HTERT RPE-1 (cell line): Measurements from ENCODE around the gene B4GALNT4.
"Not testable (repeated sequence)": the region's sequence is repeated elsewhere in the genome, so short reads cannot be mapped to it uniquely, and the experiment has no call there.

Experiments used
- in situ Hi-C: fragments of 300-500 bp; cut with MboI; formaldehyde crosslinking; loops from 4 replicates; pipeline ENCODE4 v1.14.3; 2020; ENCODE audit warnings: low sequenced_read_pairs

The B4GALNT4 gene

DNA sequence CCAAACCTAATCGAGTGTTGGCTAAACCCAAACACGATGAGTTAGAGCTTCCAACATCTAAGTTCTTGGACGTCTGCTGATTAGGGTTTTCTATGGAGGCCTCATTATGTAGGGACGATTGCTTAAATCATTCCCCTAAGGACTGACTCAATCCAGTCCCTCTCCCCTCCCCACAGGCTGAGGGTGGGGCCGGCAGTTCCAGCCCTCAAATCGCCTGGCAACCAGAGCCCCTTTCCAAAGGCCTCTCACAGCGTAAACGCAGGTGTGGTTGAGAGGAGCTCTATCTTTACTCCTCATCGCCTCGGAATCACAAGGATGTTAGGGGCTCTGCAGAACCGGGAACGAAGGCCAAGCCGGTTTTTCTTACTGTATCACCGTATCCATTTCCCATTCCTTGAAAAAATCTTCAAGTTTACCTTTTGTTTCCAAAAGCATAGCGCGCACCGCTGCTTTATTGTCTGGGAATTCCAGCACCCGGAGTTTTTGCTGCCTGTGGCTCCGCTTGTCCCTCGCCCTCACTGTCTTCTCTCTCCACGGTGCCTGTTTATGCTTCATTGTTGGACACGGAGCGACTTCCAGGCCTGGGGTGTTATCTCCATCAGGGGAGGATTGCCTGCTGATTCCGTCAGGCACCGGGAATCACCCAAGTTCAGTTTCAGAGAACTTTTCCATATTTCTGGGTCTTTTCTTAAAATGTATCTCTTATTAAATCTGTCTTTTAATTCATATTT, 34.9 kb upstream of the B4GALNT4 start:
- in situ Hi-C loops = no loop called here

DNA sequence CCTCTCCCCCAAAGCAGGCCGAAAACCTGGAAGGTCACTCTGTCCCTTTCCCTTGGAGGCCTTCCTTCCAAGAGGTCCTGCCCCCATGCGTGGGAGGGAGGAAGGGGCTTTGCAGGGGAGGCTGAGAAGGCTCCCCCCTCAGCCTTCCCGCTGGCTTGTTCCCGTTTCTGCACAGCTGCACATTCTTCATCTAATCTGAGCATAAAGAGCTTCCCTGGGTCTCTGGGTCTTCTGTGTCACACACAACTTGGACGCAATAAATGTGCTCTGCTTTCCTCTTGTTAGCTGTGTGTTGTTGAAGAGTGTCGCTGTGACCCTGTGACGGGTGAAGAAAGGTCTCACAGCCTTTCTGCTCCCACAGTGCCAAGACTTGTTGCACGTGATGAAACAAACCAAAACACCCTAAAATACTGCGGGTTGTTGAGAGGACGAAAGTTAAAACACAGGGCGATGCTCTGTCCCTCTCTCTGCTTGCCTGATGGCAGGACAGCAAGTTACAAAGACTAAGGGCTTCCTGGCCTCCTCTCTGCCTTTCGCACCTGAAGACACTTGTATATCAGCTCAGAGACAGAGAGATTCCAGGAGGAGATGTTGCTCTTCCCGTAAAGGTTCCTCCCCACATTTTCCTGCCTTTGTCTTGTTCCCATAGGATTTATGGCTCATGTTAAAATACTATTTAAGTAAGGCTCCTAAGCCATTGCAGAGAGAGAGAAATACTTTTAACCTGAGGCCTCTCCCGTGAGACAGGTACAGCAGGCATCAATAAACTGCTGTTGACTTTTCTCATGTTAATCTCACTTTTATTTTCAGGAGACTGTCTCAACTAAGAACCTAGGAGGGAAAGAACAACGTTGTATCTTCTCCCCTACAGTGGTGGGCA, 33.3 kb upstream of the B4GALNT4 start:
- in situ Hi-C loops = no loop called here

DNA sequence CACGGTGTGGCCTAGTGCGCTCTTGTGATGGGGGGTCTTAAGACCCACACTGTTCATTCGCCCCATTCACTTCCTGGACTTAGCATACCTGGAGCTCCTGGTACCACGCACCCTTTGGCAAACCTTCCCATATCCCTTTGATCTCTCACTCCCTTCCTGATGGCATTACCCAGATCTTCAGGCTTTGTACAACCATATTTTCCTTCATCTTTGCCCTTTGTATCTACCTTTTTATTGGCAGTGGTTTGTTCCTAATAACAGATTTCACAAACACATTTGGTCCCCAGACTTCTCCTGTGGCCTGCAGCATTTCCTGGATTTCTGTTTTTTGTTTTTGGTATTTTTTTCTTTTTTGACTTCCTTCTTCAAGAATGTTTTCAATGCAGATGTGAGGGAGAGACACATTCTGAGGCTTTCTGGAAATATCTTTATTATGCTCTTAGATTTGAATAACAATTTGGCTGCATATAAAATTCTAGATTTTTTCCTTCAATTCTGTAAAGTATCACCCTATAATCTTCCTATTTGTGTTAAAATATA, 32.6 kb upstream of the B4GALNT4 start:
- in situ Hi-C loops = no loop called here

DNA sequence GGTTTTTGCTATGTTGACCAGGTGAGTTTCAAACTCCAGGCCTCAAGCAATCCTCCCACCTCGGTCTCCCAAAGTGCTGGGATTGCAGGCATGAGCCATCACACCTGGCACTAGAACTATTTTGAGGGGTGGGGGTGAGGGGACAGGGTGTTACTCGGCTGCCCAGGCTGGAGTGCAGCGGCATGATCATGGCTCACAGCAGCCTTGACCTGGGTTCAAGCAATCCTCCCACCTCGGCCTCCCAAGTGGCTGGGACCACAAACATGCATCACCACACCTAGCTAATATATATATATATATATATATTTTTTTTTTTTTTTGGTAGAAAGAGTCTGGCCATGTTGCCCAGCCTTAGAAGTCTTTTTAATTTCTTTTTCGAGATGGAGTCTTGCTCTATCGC, 31.6 kb upstream of the B4GALNT4 start:
- in situ Hi-C loops = no loop called here

DNA sequence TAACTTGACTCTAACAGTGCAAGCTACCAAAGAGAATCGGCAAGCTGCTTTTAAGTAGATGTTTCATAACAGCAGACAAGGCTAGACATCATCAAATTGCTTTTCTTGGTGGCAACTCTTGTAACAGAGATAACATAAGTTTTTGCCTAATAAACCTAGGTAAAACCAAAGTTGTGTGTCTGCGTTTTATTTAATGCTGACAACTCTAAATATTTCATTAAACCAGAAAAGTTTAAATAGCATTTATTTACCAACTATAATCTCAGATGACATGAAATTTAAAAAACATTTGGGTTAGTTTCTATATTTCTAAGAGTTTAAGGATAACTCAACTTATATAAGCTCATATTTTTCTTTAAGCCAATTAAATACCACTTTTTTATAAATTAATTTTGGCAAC, 29.3 kb upstream of the B4GALNT4 start:
- in situ Hi-C loops = no loop called here

DNA sequence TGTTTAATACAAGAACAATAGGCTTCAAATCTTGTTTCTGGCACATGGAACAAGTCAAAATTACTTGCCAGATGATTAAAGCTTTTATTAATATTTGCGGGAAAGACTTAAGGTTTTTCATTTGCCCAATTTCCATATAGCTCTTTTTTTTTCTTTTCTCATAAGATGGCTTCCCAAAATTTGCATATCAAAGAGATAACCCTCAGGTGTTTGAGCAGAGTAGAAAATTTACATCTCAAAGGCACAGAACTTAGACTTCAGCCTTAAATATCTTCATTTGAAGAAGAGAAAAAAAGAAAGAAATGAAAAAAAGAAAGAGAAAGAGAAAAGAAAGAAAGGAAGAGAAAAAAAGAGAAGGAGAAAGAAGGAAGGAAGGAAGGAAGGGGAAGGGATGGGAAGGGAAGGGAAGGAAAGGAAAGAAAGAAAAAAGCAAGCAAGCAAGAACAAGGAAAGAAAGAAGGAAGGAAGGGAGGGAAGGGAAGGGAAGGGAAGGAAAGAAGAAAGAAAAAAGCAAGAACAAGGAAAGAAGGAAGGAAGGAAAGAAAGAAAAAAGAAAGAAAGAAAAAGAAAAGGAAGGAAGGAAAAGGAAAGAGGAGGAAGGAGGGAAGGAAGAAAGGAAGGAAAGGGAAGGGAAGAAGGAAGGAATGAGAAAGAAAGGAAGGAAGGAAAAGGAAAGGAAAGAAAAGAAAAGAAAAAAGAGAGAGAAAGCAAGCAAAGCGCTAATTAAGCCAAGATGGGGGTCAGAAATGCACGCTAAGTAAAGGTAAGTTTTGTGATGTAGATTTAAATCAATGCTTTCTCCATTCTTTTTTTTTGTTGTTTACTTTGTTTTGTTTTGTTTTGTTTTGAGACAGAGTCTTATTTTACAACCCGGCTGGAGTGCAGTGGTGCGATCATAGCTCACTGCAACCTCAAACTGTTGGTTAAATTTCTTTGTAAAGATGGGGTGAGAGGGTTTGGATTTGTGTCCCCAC, 28.5 kb upstream of the B4GALNT4 start:
- in situ Hi-C loops = no loop called here

DNA sequence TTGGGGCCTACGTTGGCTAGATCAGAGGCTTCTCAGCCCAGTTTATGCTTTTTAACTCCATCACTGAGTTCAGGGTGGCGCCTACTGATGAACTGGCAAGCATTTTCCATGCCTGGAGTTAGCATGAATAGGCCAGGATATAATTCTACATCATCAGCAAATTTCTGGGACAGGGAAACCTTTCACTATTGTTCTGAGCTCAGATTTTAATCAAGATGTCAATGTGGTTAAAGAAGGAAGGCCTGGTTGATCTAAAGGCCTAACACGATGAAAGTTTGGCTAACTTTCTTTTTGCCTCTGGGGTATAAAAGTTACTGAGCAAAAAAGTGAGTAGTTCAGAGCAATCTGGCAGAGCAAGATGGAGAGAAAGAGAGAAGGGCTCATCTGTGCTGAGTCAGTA, 27.0 kb upstream of the B4GALNT4 start:
- in situ Hi-C loops = no loop called here

DNA sequence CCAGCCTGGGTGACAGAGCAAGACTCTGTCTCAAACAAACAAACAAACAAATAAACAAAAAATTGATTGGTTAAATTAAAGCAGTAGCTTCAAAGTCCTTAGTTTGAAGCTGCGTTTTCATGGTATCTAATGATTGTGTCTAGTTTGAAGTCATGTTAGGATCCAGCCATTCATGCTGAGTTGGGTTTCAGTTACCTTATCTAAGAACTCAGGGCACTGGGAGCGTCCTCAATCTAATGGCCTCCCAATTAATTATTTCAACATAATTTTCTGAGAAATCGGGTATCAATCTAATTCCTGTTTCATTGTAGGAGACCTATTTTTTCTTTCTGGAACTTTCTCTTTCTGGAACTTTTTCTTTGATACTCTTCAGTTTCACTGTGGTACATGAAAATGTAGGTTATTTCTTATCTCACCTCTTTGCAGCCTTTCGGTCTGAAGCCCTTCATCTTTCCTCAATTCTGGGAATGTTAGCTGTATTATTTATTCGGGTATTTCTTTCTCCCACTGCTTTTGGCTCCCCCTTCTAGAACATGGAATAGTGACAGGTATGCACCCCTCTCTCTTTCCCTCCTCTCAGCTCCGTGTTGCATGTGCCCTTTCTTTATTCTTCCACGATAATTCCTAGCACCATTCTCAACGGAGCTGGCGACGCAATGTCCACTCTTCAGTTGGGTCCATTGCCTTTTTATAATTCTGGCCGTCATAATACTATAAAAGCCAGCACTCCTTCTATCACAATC, 24.3 kb upstream of the B4GALNT4 start:
- in situ Hi-C loops = no loop called here

DNA sequence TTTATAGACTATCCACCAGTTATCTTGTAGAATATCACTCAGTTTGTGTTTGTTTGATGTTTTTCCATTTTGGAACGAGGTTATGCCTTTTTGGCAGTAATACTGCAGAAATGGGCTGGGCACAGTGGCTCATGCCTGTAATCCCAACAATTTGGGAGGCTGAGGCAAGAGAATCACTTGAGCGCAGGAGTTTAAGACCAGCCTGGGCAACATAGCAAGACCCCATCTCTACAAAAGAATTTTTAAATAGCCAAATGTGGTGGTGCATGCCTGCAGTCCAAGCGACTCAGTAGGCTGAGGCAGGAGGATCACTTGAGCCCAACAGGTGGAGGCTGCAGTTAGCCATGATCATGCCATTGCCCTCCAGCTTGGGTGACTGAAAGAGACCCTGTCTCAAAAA, 22.8 kb upstream of the B4GALNT4 start:
- in situ Hi-C loops = no loop called here

DNA sequence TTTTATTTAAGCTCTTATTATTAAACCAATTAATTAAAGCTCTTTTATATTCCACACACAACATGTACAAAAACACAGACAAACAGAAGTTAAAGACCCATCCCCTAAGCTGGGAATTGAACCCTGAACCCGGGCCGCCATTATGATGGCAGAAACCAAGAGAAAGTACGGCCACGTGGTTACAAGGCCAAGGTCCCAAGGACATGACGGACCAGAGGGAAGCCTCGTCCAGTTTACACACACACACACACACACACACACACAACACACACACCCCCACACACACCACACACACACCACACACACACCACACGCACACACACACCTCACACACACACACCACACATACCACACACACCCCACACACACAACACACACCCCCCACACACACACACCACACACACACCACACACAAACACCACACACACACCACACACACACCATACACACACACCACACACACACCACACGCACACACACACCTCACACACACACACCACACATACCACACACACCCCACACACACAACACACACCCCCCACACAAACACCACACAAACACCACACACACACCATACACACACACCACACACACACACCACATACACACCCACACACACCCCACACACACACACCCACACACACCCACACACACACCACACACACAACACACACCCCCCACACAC, 19.9 kb upstream of the B4GALNT4 start:
- in situ Hi-C loops = not testable (repeated sequence)

DNA sequence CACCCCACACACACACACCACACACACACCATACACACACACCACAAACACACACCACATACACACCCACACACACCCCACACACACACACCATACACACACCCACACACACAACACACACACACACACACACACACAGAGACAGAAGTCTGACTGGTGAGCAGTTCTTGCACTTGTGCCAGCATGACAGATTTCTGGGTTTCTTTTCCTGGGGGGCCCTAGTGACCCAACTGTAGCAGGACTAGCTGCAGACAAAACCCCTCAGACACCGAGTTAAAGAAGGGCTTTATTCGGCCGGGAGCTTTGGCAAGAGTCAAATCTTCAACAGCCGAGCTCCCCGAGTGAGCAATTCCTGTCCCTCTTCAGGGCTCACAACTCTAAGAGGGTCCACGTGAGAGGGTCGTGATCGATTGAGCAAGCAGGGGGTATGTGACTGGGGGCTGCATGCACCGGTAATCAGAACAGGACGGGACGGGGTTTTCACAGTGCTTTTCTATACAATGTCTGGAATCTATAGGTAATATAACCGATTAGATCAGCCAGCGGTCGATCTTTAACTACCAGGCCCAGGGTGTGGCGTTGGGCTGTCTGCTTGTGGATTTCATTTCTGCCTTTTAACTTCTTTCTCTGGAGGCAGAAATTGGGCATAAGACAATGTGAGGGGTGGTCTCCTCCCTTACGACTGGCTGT, 19.1 kb upstream of the B4GALNT4 start:
- in situ Hi-C loops = not testable (repeated sequence)

DNA sequence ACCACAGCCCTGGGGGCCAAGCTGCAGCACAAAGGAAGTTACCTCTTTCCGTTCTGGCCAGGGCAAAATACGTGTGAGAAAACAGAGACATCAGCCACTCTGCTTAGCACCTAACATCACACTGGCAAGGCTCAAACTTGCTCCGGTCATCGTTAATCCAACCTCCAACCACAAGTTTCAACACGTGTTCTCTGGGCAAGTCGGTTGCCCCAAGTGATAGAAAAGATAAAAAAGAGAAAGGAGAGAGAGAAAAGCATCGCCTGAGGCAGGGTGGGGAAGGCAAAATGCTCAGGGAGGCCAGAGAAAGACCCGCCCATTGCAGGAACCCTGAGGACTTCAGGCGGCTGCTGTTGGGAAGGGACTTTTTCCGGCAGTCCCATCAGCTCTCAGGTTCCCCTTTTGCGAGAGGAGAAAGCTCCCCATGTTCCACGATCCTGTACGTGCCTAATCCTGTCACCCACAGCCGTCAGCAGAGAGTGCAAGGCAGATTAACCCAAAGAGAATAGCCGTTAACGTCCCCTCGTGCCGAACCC, 18.5 kb upstream of the B4GALNT4 start:
- in situ Hi-C loops = no loop called here

DNA sequence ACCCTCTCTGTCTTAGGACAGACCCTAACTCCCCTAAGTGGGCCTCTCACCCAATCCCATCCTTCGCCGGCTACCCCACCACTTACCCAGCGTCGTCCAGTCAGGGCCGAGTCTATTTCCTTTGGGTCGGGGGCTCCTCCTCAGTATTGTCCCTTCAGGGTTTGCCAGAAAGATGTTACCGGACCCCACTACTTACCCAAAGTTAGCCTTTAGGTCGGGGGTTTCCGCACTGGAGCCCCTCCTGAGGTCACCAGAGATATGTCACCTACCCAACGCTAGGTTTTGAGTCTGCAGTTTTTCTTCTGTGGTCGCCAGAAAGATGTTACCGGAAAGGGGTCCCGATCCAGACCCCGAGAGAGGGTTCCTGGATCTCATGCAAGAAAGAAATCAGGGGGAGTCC, 17.9 kb upstream of the B4GALNT4 start:
- in situ Hi-C loops = no loop called here

DNA sequence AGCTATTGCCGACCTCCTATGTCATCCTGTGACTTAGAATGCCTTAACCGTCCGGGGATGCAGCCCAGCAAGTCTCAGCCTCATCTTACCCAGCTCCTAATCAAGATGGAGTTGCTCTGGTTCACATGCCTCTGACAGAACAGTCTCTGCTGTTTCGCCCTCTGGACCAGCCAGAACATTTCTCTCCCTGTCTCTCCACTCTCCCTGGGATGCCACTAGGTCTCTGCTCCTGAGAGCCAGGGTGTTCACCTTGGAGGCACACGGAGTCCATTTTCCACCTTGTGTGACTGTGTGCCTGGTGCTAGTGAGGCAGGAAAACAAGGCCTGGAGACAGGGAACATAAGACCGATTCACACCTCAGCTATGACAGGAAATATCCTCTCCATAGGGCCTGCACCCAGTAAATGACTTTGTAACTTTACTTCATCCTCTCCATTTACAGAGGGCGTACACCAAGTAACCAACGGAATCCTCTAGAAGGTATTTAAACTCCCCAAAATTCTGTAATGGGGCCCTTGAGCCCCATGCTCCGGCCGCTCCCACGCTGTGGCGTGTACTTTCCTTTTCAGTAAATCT, 16.8 kb upstream of the B4GALNT4 start:
- in situ Hi-C loops = no loop called here

DNA sequence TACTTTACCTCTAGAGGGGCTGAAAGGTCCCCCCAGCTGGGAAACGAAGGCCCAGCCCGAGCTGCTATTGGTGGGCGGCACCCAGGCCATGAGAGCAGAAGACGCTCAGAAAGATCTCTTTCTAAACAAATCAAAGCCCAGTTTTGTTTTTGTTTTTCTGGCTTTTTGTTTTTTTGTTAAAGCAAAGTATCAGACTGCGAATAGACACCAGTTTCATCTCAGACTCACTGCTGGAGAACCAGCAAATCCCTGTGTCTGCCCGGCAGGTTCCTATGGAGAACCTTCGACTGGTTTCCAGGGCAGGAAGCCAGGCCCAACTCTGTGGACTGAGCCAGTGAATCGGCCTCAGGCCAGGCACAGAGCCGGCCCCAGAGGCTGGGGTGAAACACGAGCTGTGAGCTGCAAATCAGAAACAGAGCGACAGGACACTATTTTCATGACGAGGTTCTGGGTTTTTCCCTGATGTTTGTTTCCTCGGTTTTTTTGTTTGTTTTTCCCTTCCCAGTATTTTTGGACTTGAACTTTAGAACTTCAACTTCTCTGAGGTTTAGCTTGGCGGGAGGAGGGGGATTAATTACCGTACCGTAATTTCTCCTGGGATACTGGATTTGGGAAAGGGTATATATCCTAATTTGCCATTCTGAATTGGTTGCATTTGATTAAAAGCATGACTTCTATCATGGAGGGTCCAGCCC, 16.0 kb upstream of the B4GALNT4 start:
- in situ Hi-C loops = no loop called here

DNA sequence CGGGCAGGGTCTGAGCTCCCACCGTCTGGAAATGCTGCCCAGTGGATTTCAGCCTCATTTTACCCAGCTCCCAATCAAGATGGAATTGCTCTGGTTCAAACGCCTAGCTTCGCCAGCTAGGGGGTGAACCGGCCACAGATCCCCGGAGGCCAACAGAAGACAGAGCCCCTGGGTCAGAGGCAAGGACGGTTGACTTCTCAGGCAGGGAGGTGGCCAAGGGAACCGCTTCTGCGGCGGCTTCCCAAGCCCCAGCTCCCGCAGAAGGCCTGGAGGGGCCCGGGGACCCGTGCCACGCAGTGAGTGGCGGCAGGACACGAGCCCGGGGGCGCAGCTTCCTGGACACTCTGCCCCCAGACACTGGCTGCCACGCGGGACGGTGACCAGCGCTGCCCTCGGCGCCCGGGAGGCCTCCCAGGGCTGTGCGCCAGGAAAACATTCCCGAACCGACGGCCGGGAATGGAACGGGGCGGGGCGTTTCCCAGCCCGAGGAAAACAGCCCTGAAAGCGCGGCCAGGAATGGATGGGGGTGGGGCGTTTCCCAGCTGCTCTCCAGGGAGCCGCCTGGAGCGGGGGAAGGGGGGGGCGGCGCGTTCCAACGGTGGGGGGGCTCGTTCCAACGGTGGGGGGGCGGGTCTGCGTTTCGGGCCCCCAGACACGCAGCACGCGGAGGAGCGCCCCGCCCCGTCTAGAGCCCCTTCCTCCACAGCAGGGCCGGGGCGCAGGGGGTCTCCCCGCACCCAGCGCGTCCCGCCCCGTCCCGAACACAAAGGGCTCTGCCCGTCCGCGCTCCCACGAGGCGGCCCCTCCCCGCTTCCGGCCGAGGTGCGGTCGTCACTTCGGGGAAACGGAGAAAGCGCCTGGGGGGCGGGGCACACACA, 13.5 kb upstream of the B4GALNT4 start:
- in situ Hi-C loops = no loop called here

DNA sequence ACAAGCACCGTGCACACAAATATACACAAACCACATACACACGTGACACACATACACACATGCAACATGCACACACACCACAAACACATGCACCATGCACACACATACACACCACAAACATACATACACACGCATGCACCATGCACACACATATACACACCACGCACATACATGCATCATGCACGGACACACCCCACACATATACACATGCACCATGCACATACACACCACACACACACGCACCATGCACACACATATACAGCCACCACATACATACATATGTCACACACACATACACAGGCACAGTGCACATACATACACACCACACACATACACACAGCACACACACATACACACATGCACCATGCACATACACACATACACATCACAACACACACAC, 12.7 kb upstream of the B4GALNT4 start:
- in situ Hi-C loops = no loop called here
